SK-N-MC (cell line): ENCODE measurements around the gene ZER1.

ENCODE experiments used
- EZH2 ChIP-seq: fragments of 200-600 bp; sonication (generic); IDR thresholded peaks from one replicate; pipeline ENCODE4 v1.6.1; 2017; ENCODE audit warnings: antibody characterized with exemption
- FOXP2 ChIP-seq: optimal IDR thresholded peaks from 2 replicates; pipeline ENCODE3; 2011; ENCODE audit warnings: mild to moderate bottlenecking, moderate library complexity; ENCODE audit not compliant: insufficient read depth; ENCODE audit errors: extremely low read length, control extremely low read depth
- POLR2AphosphoS5 ChIP-seq: IDR thresholded peaks from 2 replicates; pipeline ENCODE4 v1.6.1; 2012; ENCODE audit warnings: mild to moderate bottlenecking, low read depth, low read length, borderline replicate concordance

GRCh38 chr9:128723352-128723865 is 48.3 kb downstream of the ZER1 start:
- TF ChIP-seq POLR2AphosphoS5 (no peak), EZH2 (no peak), FOXP2 (no peak)
